Mesendoderm (in vitro differentiated cells): ENCODE results near the gene RPS6KA4.

Experiments used
- DNase-seq: peaks from one replicate; pipeline ENCODE4 v3.0.0; 2013
- H2AK5ac ChIP-seq: 2 replicates; pipeline ENCODE4 v1.6.1; 2013; ENCODE audit warnings: low read length, inconsistent platforms
- H2BK120ac ChIP-seq: 2 replicates; pipeline ENCODE4 v1.6.1; 2013; ENCODE audit warnings: low read depth, mild to moderate bottlenecking, low read length, moderate library complexity, mixed read lengths
- H2BK15ac ChIP-seq: replicated peaks from 2 replicates; pipeline ENCODE4 v1.6.1; 2013; ENCODE audit warnings: low read depth, mild to moderate bottlenecking, moderate library complexity
- H2BK5ac ChIP-seq: 2 replicates; pipeline ENCODE4 v1.6.1; 2013; ENCODE audit warnings: low read length, inconsistent platforms
- H3K18ac ChIP-seq: 2 replicates; pipeline ENCODE4 v1.6.1; 2013; ENCODE audit warnings: mild to moderate bottlenecking, low read length, mixed read lengths
- H3K23ac ChIP-seq: one replicate; pipeline ENCODE4 v1.6.1; 2013; ENCODE audit warnings: low read length
- H3K27ac ChIP-seq: 2 replicates; pipeline ENCODE4 v1.5.1; 2013; ENCODE audit warnings: low read depth, mild to moderate bottlenecking, inconsistent platforms, low read length, moderate library complexity
- H3K27me3 ChIP-seq: 2 replicates; pipeline ENCODE4 v1.6.1; 2013; ENCODE audit warnings: low read length, control low read depth, mild to moderate bottlenecking, inconsistent platforms; ENCODE audit not compliant: insufficient read depth, poor library complexity
- H3K36me3 ChIP-seq: 2 replicates; pipeline ENCODE4 v1.6.1; 2013; ENCODE audit warnings: low read length, inconsistent platforms; ENCODE audit not compliant: control insufficient read depth, insufficient read depth
- H3K4ac ChIP-seq: one replicate; pipeline ENCODE4 v1.6.1; 2013; ENCODE audit warnings: low read depth, mild to moderate bottlenecking, low read length, moderate library complexity
- H3K4me1 ChIP-seq: 2 replicates; pipeline ENCODE4 v1.6.1; 2013; ENCODE audit warnings: low read depth, low read length, inconsistent platforms; ENCODE audit not compliant: control insufficient read depth
- H3K4me2 ChIP-seq: 2 replicates; pipeline ENCODE4 v1.6.1; 2013; ENCODE audit warnings: low read length
- H3K4me3 ChIP-seq: 2 replicates; pipeline ENCODE4 v1.5.1; 2013; ENCODE audit warnings: mild to moderate bottlenecking, low read length
- H3K56ac ChIP-seq: one replicate; pipeline ENCODE4 v1.6.1; 2013; ENCODE audit warnings: low read length
- H3K79me1 ChIP-seq: 2 replicates; pipeline ENCODE4 v1.6.1; 2013; ENCODE audit warnings: low read length, inconsistent platforms
- H3K79me2 ChIP-seq: 2 replicates; pipeline ENCODE4 v1.6.1; 2013; ENCODE audit warnings: mild to moderate bottlenecking, low read length; ENCODE audit not compliant: control insufficient read depth, insufficient read depth
- H3K9ac ChIP-seq: 2 replicates; pipeline ENCODE4 v1.6.1; 2013; ENCODE audit warnings: low read length, inconsistent platforms
- H4K5ac ChIP-seq: one replicate; pipeline ENCODE4 v1.6.1; 2013; ENCODE audit warnings: low read length
- H4K8ac ChIP-seq: one replicate; pipeline ENCODE4 v1.6.1; 2013; ENCODE audit warnings: low read depth, mild to moderate bottlenecking, control low read depth, low read length, moderate library complexity
- WGBS: extraction: QIAGEN DNeasy Blood & Tissue Kit; methylation state at CpG from one replicate; pipeline ENCODE4 v1.1.7; 2013; ENCODE audit warnings: low lambda C conversion rate, missing lambda C conversion rate; ENCODE audit not compliant: insufficient coverage; ENCODE audit errors: extremely low coverage; 5-methylcytosine and 5-hydroxymethylcytosine counted together
- small RNA-seq: library from polyadenylated mRNA; stranded (forward); fragments of <200 nt; extraction: miRNeasy Mini kit (QIAGEN cat#:217004); gene quantifications from one replicate; pipeline ENCODE3, GENCODE V24; 2013; ENCODE audit not compliant: insufficient read depth

Gene RPS6KA4

GRCh38 chr11:64419818-64420485 is 61.0 kb downstream of the RPS6KA4 start:
- H3K4ac ChIP-seq, result no peak overlapping the region
- no CpG with 5 or more reads among the region's 8 CpGs for WGBS

More at GRCh38 chr11:64419818-64420485, 61.0 kb downstream of the RPS6KA4 start:
- Histone ChIP-seq H3K27ac (no peak overlapping the region), H3K4me1 (no peaks in the 10 kb centered on the region), H4K5ac (no peak overlapping the region), H3K56ac (no peak overlapping the region), H3K23ac (no peak overlapping the region), H3K9ac (no peak overlapping the region), H2AK5ac (no peak overlapping the region), H3K27me3 (no peaks in the 10 kb centered on the region), H3K4me2 (no peak overlapping the region), H2BK5ac (no peak overlapping the region), H3K36me3 (no peaks in the 10 kb centered on the region), H2BK120ac (no peak overlapping the region), H3K18ac (no peak overlapping the region), H4K8ac (no peak overlapping the region), H3K79me1 (no peaks in the 10 kb centered on the region), H2BK15ac (no peak overlapping the region), H3K4me3 (no peak overlapping the region), H3K79me2 (no peaks in the 10 kb centered on the region)
- peak; percentile 60 for DNase-seq

Small RNAs within 50 kb of the gene (small RNA-seq; reads per million reads assigned to genes)
- gene MIR1237 (0.72 reads per million), gene MIR7155 (1.1 reads per million)
